Small intestine (tissue), 16 donors: ENCODE measurements around the gene OSBPL10. TPM values are rescaled to one million over a fixed set of nuclear protein-coding genes. Genes with fewer than 3 reads are reported as not detected.

Experiments
- DNase-seq, 2 donors: peaks; one replicate each; pipeline versions ENCODE4 v3.0.0 to v3.0.0-alpha.2; 2013
- FAIRE-seq: peaks from 2 replicates; lab custom pipeline; 2012; peaks lifted over from hg19 to GRCh38; lab: Jason Lieb, UNC
- H3K27ac ChIP-seq, 3 donors: one replicate each; pipeline ENCODE4 v1.5.1; 2013; ENCODE audit warnings: low read length in 2 of 3, mild to moderate bottlenecking in 2 of 3, control low read depth in 1 of 3, inconsistent platforms in 1 of 3, low read depth in 1 of 3, moderate library complexity in 1 of 3
- H3K27me3 ChIP-seq, 3 donors: one replicate each; pipeline ENCODE4 v1.6.1; 2013; ENCODE audit warnings: low read length in 3 of 3, inconsistent platforms in 1 of 3; ENCODE audit not compliant: control insufficient read depth in 3 of 3, insufficient read depth in 3 of 3
- H3K36me3 ChIP-seq, 3 donors: one replicate each; pipeline ENCODE4 v1.6.1; 2013; ENCODE audit warnings: low read length in 3 of 3, inconsistent platforms in 1 of 3, low read depth in 1 of 3, mild to moderate bottlenecking in 1 of 3, moderate library complexity in 1 of 3; ENCODE audit not compliant: control insufficient read depth in 3 of 3, insufficient read depth in 2 of 3
- H3K4me1 ChIP-seq, 3 donors: one replicate each; pipeline ENCODE4 v1.6.1; 2013; ENCODE audit warnings: low read length in 2 of 3, inconsistent platforms in 1 of 3, low read depth in 1 of 3, mild to moderate bottlenecking in 1 of 3, moderate library complexity in 1 of 3; ENCODE audit not compliant: control insufficient read depth in 3 of 3, insufficient read depth in 2 of 3
- H3K4me3 ChIP-seq, 3 donors: one replicate each; pipeline ENCODE4 v1.5.1; 2013; ENCODE audit warnings: low read length in 3 of 3, control low read depth in 1 of 3, inconsistent platforms in 1 of 3, low read depth in 1 of 3, mild to moderate bottlenecking in 1 of 3, moderate library complexity in 1 of 3
- H3K9me3 ChIP-seq, 2 donors: one replicate each; pipeline ENCODE4 v1.6.1; 2013; ENCODE audit warnings: low read depth in 1 of 2, low read length in 1 of 2; ENCODE audit not compliant: control insufficient read depth in 2 of 2, insufficient read depth in 1 of 2
- WGBS, 3 donors: extraction: QIAGEN DNeasy Blood & Tissue Kit; methylation state at CpG; one replicate each; pipeline ENCODE4 v1.1.7; 2013; 5-methylcytosine and 5-hydroxymethylcytosine counted together
- long read RNA-seq, 10 donors: transcript quantifications; one replicate each; lab custom pipeline, GENCODE V29; 2026
- polyA plus RNA-seq, 4 donors: library from polyadenylated mRNA; stranded (reverse) in 3 of 4; unstranded in 1 of 4; fragments of 200-250 nt in 3 of 4; fragments of 120-200 nt in 1 of 4; gene quantifications; one replicate each; pipeline versions ENCODE4 v1.2.1 to v1.2.3, GENCODE V29; 2013
- donor health status: healthy with polysubstance abuse.
- donor health status: control.
- donor health status: control.
- donor health status: Bipolar disorder and iron deficiency.
- donor health status: healthy.

The OSBPL10 gene, protein sequence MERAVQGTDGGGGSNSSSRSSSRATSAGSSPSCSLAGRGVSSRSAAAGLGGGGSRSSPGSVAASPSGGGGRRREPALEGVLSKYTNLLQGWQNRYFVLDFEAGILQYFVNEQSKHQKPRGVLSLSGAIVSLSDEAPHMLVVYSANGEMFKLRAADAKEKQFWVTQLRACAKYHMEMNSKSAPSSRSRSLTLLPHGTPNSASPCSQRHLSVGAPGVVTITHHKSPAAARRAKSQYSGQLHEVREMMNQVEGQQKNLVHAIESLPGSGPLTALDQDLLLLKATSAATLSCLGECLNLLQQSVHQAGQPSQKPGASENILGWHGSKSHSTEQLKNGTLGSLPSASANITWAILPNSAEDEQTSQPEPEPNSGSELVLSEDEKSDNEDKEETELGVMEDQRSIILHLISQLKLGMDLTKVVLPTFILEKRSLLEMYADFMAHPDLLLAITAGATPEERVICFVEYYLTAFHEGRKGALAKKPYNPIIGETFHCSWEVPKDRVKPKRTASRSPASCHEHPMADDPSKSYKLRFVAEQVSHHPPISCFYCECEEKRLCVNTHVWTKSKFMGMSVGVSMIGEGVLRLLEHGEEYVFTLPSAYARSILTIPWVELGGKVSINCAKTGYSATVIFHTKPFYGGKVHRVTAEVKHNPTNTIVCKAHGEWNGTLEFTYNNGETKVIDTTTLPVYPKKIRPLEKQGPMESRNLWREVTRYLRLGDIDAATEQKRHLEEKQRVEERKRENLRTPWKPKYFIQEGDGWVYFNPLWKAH
- polyA plus RNA-seq = 1 to 10 TPM; 1.4 to 8.6 (median 3.8) TPM
- long read RNA-seq, donor 1 = 0 reads
- long read RNA-seq, donor 2, full-length matches to known transcripts = 1 of 1 reads
- long read RNA-seq, donor 2, partial matches to known transcripts = 0 of 1 reads
- long read RNA-seq, donor 2, other reads (novel, unspliced or antisense) = 0 of 1 reads
- long read RNA-seq, donor 3, partial matches to known transcripts = 0 of 1 reads
- long read RNA-seq, donor 3, other reads (novel, unspliced or antisense) = 0 of 1 reads
- long read RNA-seq, donor 4 = 0 reads
- long read RNA-seq, donor 5, full-length matches to known transcripts = 1 of 1 reads
- long read RNA-seq, donor 5, partial matches to known transcripts = 0 of 1 reads
- long read RNA-seq, donor 5, other reads (novel, unspliced or antisense) = 0 of 1 reads
- long read RNA-seq, donor 6, full-length matches to known transcripts = 1 of 1 reads
- long read RNA-seq, donor 6, partial matches to known transcripts = 0 of 1 reads
- long read RNA-seq, donor 6, other reads (novel, unspliced or antisense) = 0 of 1 reads
- long read RNA-seq, donor 7 = 0 reads
- long read RNA-seq, donor 8 = 0 reads
- long read RNA-seq, donor 9 = 0 reads
- long read RNA-seq, donor 10, full-length matches to known transcripts = 3 of 3 reads
- long read RNA-seq, donor 10, partial matches to known transcripts = 0 of 3 reads
- long read RNA-seq, donor 10, other reads (novel, unspliced or antisense) = 0 of 3 reads

DNA sequence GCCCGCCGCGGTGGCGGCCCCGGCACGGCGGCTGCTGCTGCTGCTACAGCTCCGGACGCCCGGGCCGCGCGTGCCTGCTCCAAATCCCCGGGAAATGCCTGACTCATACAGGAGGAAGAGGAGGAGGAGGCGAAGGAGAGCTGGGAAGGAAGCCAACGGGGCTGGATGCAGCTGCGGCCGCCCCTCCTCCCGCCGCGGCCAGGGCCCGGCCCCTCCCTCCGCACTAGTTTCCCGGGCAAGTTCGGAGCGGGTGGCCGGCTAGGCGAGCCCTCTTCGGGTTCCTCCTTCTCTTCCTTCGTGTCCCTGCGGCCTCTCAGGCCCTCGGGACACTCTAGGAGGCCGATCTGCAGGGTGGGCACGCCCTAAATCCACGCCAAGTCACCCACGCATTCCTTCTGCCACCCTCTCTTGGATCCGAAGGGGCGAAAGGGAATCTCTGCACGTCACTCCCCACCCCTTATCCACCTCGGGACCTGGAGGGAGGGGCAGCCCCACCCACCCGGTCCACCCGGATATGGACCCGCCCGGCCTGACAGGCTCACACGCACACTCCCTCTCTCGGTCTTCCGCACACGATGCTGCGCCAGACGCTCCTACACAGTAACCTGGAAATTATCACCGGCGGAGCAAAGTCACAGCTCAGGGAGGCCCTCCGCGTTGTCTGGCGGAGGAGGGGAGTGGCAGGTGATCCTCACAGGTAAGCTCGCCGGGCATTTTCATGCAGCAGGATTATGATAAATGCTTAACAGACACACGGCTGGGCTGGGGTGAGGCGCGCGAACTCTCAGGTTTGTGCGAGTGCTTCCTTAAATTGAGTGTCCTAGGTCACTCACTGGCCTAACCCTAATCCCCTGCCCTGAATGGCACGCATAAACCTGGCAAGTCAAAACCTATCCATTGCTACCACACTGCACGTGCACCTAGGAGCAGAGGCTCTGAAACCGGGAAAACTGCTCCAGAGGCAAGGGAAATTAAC is at the start of gene OSBPL10, which contains the start of gene ZNF860:
TSS of gene OSBPL10 (minus strand) at position 57 of the 976 bp plus-strand sequence. CDS start 83 bp downstream, outside the sequence.
TSS of gene ZNF860 (plus strand) at position 545 of the 976 bp plus-strand sequence. CDS start 7,330 bp downstream, outside the sequence.
- Histone ChIP-seq H3K36me3 (no peaks in the 10 kb centered on the region), H3K4me3 (peak within 1 kb of the TSS; percentile 73 to 83 (median 74)), H3K27me3 (no peaks in the 10 kb centered on the region), H3K27ac (peak within 1 kb of the TSS; percentile 86 to 99 (median 96)), H3K9me3 (no peaks in the 10 kb centered on the region), H3K4me1 (peaks cover 0 to 11% (median 2%) of the 10 kb centered on the region in 3 donors)
- FAIRE-seq (no peak), DNase-seq (peak; percentile 95 to 96)
- 3 to 6% (median 5%) methylated on average over 45 to 65 of the region's 65 CpGs for WGBS, 3 donors

DNA sequence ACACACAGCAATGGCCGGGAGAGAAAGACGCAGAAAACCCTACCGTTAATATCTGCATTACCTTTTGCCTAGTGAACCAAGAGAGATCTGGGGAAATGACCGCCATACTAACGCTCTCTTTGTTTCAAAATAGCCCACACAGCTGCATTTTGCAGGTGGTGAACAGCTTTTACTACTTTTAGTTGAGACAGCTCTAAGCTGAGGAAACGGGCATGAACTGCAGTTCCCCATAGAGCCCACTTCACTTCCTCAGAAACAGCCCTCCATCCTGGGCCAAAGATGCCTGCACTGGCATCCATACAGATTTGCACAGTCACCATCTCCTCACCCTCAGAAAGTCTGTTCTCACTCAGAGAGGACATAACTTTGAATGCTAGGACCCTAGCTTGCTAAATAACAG is 45.5 kb upstream of the OSBPL10 start:
- no peak overlapping the region for H3K4me3 ChIP-seq
- FAIRE-seq (no peak), DNase-seq (no peak)
- no peaks in the 10 kb centered on the region for H3K27me3 ChIP-seq
- H3K27ac ChIP-seq = no peak overlapping the region
- H3K9me3 ChIP-seq = no peaks in the 10 kb centered on the region
- no peaks in the 10 kb centered on the region for H3K36me3 ChIP-seq
- WGBS, 3 donors = 73 to 94% (median 75%) methylated on average over 6 of the region's 6 CpGs
- H3K4me1 ChIP-seq = no peaks in the 10 kb centered on the region

DNA sequence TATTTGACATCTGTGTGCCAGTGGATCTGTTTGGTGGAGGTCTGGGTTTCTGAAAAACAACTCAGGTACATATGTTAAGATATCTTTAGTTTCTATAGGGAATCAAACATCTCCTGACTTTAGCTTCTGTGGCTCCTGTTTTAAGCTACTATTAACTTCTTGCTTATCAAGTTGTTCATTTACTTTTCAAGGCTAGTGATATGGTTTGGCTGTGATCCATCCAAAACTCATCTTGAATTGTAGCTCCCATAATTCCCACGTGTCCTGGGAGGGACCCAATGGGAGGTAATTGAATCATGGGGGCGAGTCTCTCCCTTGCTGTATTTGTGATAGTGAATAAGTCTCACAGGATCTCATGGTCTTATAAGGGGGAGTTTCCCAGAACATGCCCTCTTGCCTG is 41.9 kb upstream of the OSBPL10 start:
- no peaks in the 10 kb centered on the region for H3K9me3 ChIP-seq
- H3K36me3 ChIP-seq = no peaks in the 10 kb centered on the region
- no peaks in the 10 kb centered on the region for H3K4me1 ChIP-seq
- DNase-seq = peak in 1 of 2 donors; percentile 55
- H3K27me3 ChIP-seq = no peaks in the 10 kb centered on the region
- FAIRE-seq = no peak
- H3K27ac ChIP-seq = no peak overlapping the region
- WGBS, 3 donors = 18 to 52% (median 27%) methylated on average over 2 of the region's 2 CpGs
- H3K4me3 ChIP-seq = no peak overlapping the region

DNA sequence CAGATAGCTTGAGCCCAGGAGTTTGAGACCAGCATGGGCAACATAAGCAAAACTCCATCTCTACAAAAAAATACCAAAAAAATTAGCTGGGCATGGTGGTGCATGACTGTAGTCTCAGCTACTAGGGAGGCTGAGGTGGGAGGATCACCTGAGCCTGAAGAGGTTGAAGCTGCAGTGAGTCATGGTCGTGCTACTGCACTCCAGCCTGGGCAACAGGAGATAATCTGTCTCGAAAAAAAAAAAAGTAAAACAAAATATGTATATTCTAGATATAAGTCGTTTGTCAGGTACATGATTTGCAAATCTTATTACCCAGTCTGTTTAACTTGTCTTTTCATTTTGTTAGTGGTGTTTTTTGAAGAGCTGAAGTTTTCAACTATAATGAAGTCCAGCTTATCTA is 40.7 kb upstream of the OSBPL10 start:
- FAIRE-seq = no peak
- no peak overlapping the region for H3K4me3 ChIP-seq
- H3K27me3 ChIP-seq = no peaks in the 10 kb centered on the region
- 75 to 81% (median 76%) methylated on average over 3 of the region's 3 CpGs for WGBS, 3 donors
- no peaks in the 10 kb centered on the region for H3K9me3 ChIP-seq
- no peaks in the 10 kb centered on the region for H3K4me1 ChIP-seq
- H3K36me3 ChIP-seq = no peaks in the 10 kb centered on the region
- no peak for DNase-seq
- no peak overlapping the region for H3K27ac ChIP-seq

DNA sequence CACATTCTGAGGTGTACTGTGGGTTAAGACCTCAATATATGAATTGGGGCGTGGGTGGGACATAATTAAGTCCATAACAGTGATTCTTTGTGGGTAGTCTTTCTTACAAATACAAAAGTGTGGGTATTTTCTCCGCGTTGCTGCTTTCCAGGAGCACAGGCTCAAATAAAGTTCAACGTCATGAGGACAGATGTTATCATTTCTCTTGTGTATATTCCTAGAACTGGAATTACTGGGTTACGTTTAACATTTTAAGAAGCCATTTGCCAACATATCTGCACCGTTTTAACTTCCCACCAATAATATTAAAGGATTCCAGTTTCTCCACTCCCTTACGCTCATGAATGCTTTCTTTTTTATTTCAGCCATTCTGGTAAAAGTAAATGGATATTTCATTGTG is 40.1 kb upstream of the OSBPL10 start:
- Histone ChIP-seq H3K4me1 (no peaks in the 10 kb centered on the region), H3K36me3 (no peaks in the 10 kb centered on the region), H3K27me3 (no peaks in the 10 kb centered on the region), H3K9me3 (no peaks in the 10 kb centered on the region), H3K27ac (no peak overlapping the region), H3K4me3 (no peak overlapping the region)
- FAIRE-seq (no peak), DNase-seq (no peak)
- WGBS, 3 donors = 87 to 94% (median 89%) methylated on average over 7 of the region's 7 CpGs

DNA sequence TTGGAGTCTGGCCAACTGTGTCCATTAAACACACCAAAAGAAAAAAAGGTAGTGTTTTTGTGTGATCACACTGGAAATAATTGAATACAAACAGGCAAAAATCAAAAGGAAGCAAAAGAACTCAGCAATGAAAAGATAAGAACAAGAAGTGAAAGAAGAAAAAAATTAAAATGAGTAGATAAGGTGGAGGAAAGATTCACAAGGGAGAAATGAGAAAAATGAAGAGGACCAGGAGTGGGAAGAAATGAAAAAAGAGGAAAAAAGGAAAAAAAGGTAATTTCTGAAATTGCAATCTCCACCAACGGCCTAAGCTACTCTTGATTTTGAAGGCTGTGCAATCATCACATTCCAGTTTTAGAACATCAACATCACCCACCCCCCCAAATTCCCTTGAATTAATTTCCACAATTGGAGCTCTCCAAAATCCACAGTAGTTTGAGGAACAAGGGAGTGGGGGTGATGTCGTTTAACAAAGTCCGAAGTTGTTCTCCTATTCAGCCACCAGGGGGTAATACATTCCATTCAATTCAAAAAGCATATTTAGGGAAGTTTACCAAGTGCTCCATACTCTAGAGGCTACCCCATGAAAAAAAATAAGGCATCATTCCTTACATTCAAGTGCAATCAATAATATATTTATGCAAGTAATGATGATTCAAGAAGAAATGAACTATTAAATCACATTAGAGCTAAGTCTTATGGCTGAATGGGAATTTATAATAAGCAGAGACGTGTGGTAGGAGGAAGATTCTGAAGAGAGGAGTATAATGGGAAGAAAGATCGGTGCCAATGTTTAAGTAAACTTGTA is 37.9 kb upstream of the OSBPL10 start:
- DNase-seq (peak; percentile 51 to 63), FAIRE-seq (no peak)
- H3K27me3 ChIP-seq = no peaks in the 10 kb centered on the region
- no peaks in the 10 kb centered on the region for H3K4me1 ChIP-seq
- no peak overlapping the region for H3K4me3 ChIP-seq
- H3K9me3 ChIP-seq = no peaks in the 10 kb centered on the region
- no peaks in the 10 kb centered on the region for H3K36me3 ChIP-seq
- H3K27ac ChIP-seq = no peak overlapping the region
- WGBS, 3 donors = 46 to 53% (median 51%) methylated on average over 5 of the region's 5 CpGs
